GM12878 (cell line): ENCODE data around the gene CEP19. TPM values are rescaled to one million over a fixed set of nuclear protein-coding genes. Genes with fewer than 3 reads are reported as not detected.
"Not testable (repeated sequence)": the region's sequence is repeated elsewhere in the genome, so short reads cannot be mapped to it uniquely, and the experiment has no call there.

Source experiments
- ATAC-seq: fragments of 200-7000 bp; cut with Tn5 transposase; 3 replicates; pipeline ENCODE4 v1.9.1; 2020; ENCODE audit warnings: mild to moderate bottlenecking, moderate library complexity
- BruUV-seq: library from RNA; stranded (reverse); fragments of 400-500 nt; replicated peaks from 2 replicates; lab custom pipeline; 2021; lab: Mats Ljungman, UMichigan
- CTCF ChIA-PET: fragments of 300-600 bp; sonication (Branson Sonifier 250); formaldehyde crosslinking; extraction: SDS; loops from one replicate; lab custom pipeline; 2021; ENCODE audit warnings: inconsistent platforms; lab: Yijun Ruan, JAX
- POLR2A ChIA-PET: fragments of 350-600 bp; formaldehyde crosslinking; extraction: SDS; loops from one replicate; lab custom pipeline; 2021; ENCODE audit warnings: inconsistent platforms; lab: Charles Lee
- RAD21 ChIA-PET: fragments of 300-600 bp; sonication (Branson Sonifier 250); formaldehyde crosslinking; loops from one replicate; lab custom pipeline; 2023; ENCODE audit warnings: antibody characterized with exemption; ENCODE audit not compliant: unreplicated experiment; lab: Charles Lee
- SMC1A ChIA-PET: fragments of 300-600 bp; sonication (Branson Sonifier 250); formaldehyde crosslinking; loops from one replicate; lab custom pipeline; 2023; ENCODE audit not compliant: unreplicated experiment, uncharacterized antibody; lab: Charles Lee
- DNase-seq: peaks from one replicate; pipeline ENCODE4 v3.0.0-alpha.2; 2011; ENCODE audit warnings: low read depth, low spot score
- FAIRE-seq: peaks from 3 replicates; lab custom pipeline; 2011; peaks lifted over from hg19 to GRCh38; lab: Jason Lieb, UNC
- H2AFZ ChIP-seq: 2 replicates; pipeline ENCODE4 v1.6.0; 2011; ENCODE audit warnings: low read depth, low read length, control low read depth; ENCODE audit not compliant: control insufficient read depth
- H3K27ac ChIP-seq: 2 replicates; pipeline ENCODE4 v1.5.1; 2011; ENCODE audit warnings: control low read depth; ENCODE audit not compliant: control insufficient read depth, insufficient read depth
- H3K27me3 ChIP-seq, 2 experiments: replicated peaks in 1 of 2; 2 replicates each; pipeline versions ENCODE4 v1.6.0 to v1.6.1; 2011; ENCODE audit warnings: low read length in 1 of 2; ENCODE audit not compliant: control insufficient read depth in 2 of 2, insufficient read depth in 2 of 2
- H3K36me3 ChIP-seq, 2 experiments: 2 replicates each; pipeline ENCODE4 v1.5.1; 2011; ENCODE audit warnings: low read length in 1 of 2; ENCODE audit not compliant: control insufficient read depth in 2 of 2, insufficient read depth in 2 of 2
- H3K4me1 ChIP-seq: 2 replicates; pipeline ENCODE4 v1.6.1; 2011; ENCODE audit warnings: mild to moderate bottlenecking, low read length, moderate library complexity, mixed read lengths; ENCODE audit not compliant: control insufficient read depth, insufficient read depth
- H3K4me2 ChIP-seq: 2 replicates; pipeline ENCODE4 v1.6.0; 2011; ENCODE audit warnings: control low read depth; ENCODE audit not compliant: control insufficient read depth, insufficient read depth
- H3K4me3 ChIP-seq: fragments of 200-600 bp; sonication (generic); 2 replicates; pipeline ENCODE4 v1.5.1; 2016
- H3K79me2 ChIP-seq: 2 replicates; pipeline ENCODE4 v1.6.0; 2011; ENCODE audit warnings: low read length; ENCODE audit not compliant: control insufficient read depth, insufficient read depth
- H3K9ac ChIP-seq: 2 replicates; pipeline ENCODE4 v1.8.0; 2011; ENCODE audit warnings: low read length, control low read depth, mixed read lengths; ENCODE audit not compliant: control insufficient read depth, insufficient read depth
- H3K9me3 ChIP-seq: replicated peaks from 3 replicates; pipeline ENCODE4 v1.5.1; 2011; ENCODE audit warnings: mild to moderate bottlenecking, low read length; ENCODE audit not compliant: control insufficient read depth, insufficient read depth
- H4K20me1 ChIP-seq: 2 replicates; pipeline ENCODE4 v1.6.0; 2011; ENCODE audit not compliant: control insufficient read depth, insufficient read depth
- ATF7 ChIP-seq: fragments of 450-650 bp; IDR thresholded peaks from 2 replicates; pipeline ENCODE4 v1.6.1; 2016; ENCODE audit warnings: low read depth, mild to moderate bottlenecking
- BHLHE40 ChIP-seq, 2 experiments: fragments of 450-650 bp in 1 of 2; IDR thresholded peaks; 2 replicates each; pipeline ENCODE4 v1.6.1; 2011 to 2017; ENCODE audit warnings: low read depth in 2 of 2, borderline replicate concordance in 1 of 2, improper control_type of control experiment in 1 of 2, low read length in 1 of 2, mild to moderate bottlenecking in 1 of 2
- DPF2 ChIP-seq: fragments of 450-650 bp; IDR thresholded peaks from 2 replicates; pipeline ENCODE4 v1.6.1; 2017; ENCODE audit warnings: mild to moderate bottlenecking
- EP300 ChIP-seq, 2 experiments: fragments of 150-350 bp in 1 of 2; IDR thresholded peaks; 2 replicates each; pipeline ENCODE4 v1.6.1; 2011 to 2012; ENCODE audit warnings: low read depth in 2 of 2, low read length in 2 of 2, borderline replicate concordance in 1 of 2, improper control_type of control experiment in 1 of 2, inconsistent platforms in 1 of 2; ENCODE audit not compliant: control insufficient read depth in 1 of 2
- HDGF ChIP-seq: fragments of 450-650 bp; IDR thresholded peaks from 2 replicates; pipeline ENCODE4 v1.6.1; 2016; ENCODE audit warnings: antibody characterized with exemption
- IKZF1 ChIP-seq: fragments of 450-650 bp; conservative IDR thresholded peaks from 2 replicates; pipeline ENCODE4 v1.6.1; 2017; ENCODE audit warnings: antibody characterized with exemption, mild to moderate bottlenecking
- IKZF2 ChIP-seq, 2 experiments: fragments of 450-650 bp; IDR thresholded peaks; 2 replicates each; pipeline ENCODE4 v1.6.1; 2017; ENCODE audit warnings: mild to moderate bottlenecking in 2 of 2, moderate library complexity in 2 of 2
- MEF2B ChIP-seq: fragments of 450-650 bp; IDR thresholded peaks from 2 replicates; pipeline ENCODE4 v1.6.1; 2018; ENCODE audit warnings: mild to moderate bottlenecking, moderate library complexity; ENCODE audit not compliant: partially characterized antibody, poor library complexity, severe bottlenecking
- MLLT1 ChIP-seq: fragments of 450-650 bp; IDR thresholded peaks from 2 replicates; pipeline ENCODE4 v1.6.1; 2016; ENCODE audit warnings: mild to moderate bottlenecking
- MTA2 ChIP-seq: fragments of 450-650 bp; IDR thresholded peaks from 2 replicates; pipeline ENCODE4 v1.6.1; 2016; ENCODE audit warnings: low read depth, mild to moderate bottlenecking, moderate library complexity
- NR2F1 ChIP-seq: fragments of 450-650 bp; conservative IDR thresholded peaks from 2 replicates; pipeline ENCODE4 v1.6.1; 2017; ENCODE audit warnings: mild to moderate bottlenecking
- PKNOX1 ChIP-seq: fragments of 450-650 bp; IDR thresholded peaks from 2 replicates; pipeline ENCODE4 v1.6.1; 2016; ENCODE audit warnings: mild to moderate bottlenecking
- RELB ChIP-seq: fragments of 450-650 bp; IDR thresholded peaks from 2 replicates; pipeline ENCODE4 v1.6.1; 2017; ENCODE audit warnings: low read depth, mild to moderate bottlenecking, moderate library complexity
- SMARCA5 ChIP-seq: fragments of 450-650 bp; IDR thresholded peaks from 2 replicates; pipeline ENCODE4 v1.6.1; 2017; ENCODE audit warnings: mild to moderate bottlenecking
- YBX1 ChIP-seq: fragments of 450-650 bp; IDR thresholded peaks from 2 replicates; pipeline ENCODE4 v1.6.1; 2016; ENCODE audit warnings: antibody characterized with exemption
- ZNF217 ChIP-seq: fragments of 450-650 bp; IDR thresholded peaks from 2 replicates; pipeline ENCODE4 v1.6.1; 2017; ENCODE audit warnings: antibody characterized with exemption, mild to moderate bottlenecking
- ZNF384 ChIP-seq: IDR thresholded peaks from 2 replicates; pipeline ENCODE4 v1.6.1; 2012; ENCODE audit warnings: low read depth, mild to moderate bottlenecking, low read length, improper control_type of control experiment, borderline replicate concordance
- WGBS: methylation state at CpG from one replicate; pipeline ENCODE4 v1.1.6; 2016; ENCODE audit warnings: low lambda C conversion rate; ENCODE audit not compliant: insufficient replicate concordance, insufficient coverage; ENCODE audit errors: missing lambda C conversion rate; 5-methylcytosine and 5-hydroxymethylcytosine counted together
- in situ Hi-C: fragments of 300-500 bp; cut with MboI; formaldehyde crosslinking; loops from 9 replicates; pipeline ENCODE4 v1.14.3; 2018; ENCODE audit warnings: mixed read lengths
- intact Hi-C: fragments of 100-400 bp; cut with micrococcal nuclease; formaldehyde crosslinking; loops from one replicate; pipeline ENCODE4 v1.14.2; 2022; ENCODE audit not compliant: unreplicated experiment
- polyA plus RNA-seq, 11 experiments: library from polyadenylated mRNA; depleted of rRNA in 4 of 11; unstranded in 6 of 11; stranded (reverse) in 5 of 11; fragments of >200 nt; fragmentation: Nextera tagmentation in 4 of 11; fragmentation: Illumina TruSeq in 1 of 11; extraction: Ambion mirVana in 4 of 11; extraction: Trizol in 1 of 11; gene quantifications; 1 replicate in 1 of 11; 2 replicates in 10 of 11; pipeline versions ENCODE4 v1.2.1 to v1.2.3, GENCODE V29; 2011 to 2016; ENCODE audit warnings: inconsistent platforms in 2 of 11, missing spikeins in 2 of 11, low read depth in 1 of 11
- total RNA-seq, 4 experiments: library from RNA; depleted of rRNA in 3 of 4; stranded (reverse); fragments of >200 nt in 3 of 4; fragmentation: Illumina TruSeq in 1 of 4; extraction: Trizol in 1 of 4; gene quantifications; 2 replicates each; pipeline versions ENCODE4 v1.2.1 to v1.2.3, GENCODE V29; 2013 to 2021

CEP19 gene
- total and polyA plus RNA-seq, 10 of the 15 experiments (the other 5 are each of a cell fraction or from before 2014, with no cell fraction given), result 1.9 to 5.9 (median 2.7) TPM

GRCh38 chr3:196717162-196717561, 5.1 kb upstream of the CEP19 start:
- CTCF ChIA-PET, result interaction anchor here (0.6 to 1.0 kb wide), 2 partner anchors 27 to 32 kb away, joined by 3 read pairs; no protein-coding TSS in a partner anchor
- DNase-seq (peak; percentile 53), ATAC-seq (peak; percentile 75)
- 98% methylated on average over 3 of the region's 3 CpGs for WGBS
- H3K27ac ChIP-seq, H3K36me3 ChIP-seq, H2AFZ ChIP-seq, BruUV-seq, H3K27me3 ChIP-seq, H3K9me3 ChIP-seq, H3K4me1 ChIP-seq, H3K4me2 ChIP-seq, H3K4me3 ChIP-seq, H4K20me1 ChIP-seq, FAIRE-seq, in situ Hi-C loops, H3K9ac ChIP-seq: not testable (repeated sequence)
- POLR2A ChIA-PET, result interaction anchor here (1.6 to 2.0 kb wide), 2 partner anchors 14 to 23 kb away, joined by 4 to 8 read pairs; partner anchors contain the start of gene PAK2
- RAD21 ChIA-PET, result interaction anchor here (1.1 to 1.5 kb wide), 3 partner anchors 22 to 85 kb away, joined by 3 to 4 read pairs (median 3); partner anchors contain the start of gene PAK2
- SMC1A ChIA-PET, result interaction anchor here (0.8 to 3.0 kb wide), 5 partner anchors 10 to 102 kb away, joined by 3 to 14 read pairs (median 3); partner anchors contain the start of gene PAK2
- intact Hi-C loops, result loop anchor here (10.0 kb wide), 1 partner anchor 228 kb away; the partner anchor contains the start of gene NCBP2
- H3K79me2 ChIP-seq, result peaks cover 12% of the 10 kb centered on the region
- peak; percentile 61 to 70 for TF ChIP-seq IKZF2 (IDR thresholded peaks at IDR 0.05)
- TF ChIP-seq BHLHE40 (IDR thresholded peaks at IDR 0.05; ENCODE audit: borderline replicate concordance in 1 of 2, low read depth in 2 of 2, low read length in 1 of 2), result peak in 1 of 2 experiments; percentile 18; a peak in 1 of 4 replicates
- TF ChIP-seq RELB, result 0 out of 2 replicates have a peak, but pooled peaks have one; percentile 22
- TF ChIP-seq YBX1, result 0 out of 2 replicates have a peak, but pooled peaks have one; percentile 28
- peak; percentile 54 for TF ChIP-seq MEF2B
- peak; percentile 73 for TF ChIP-seq MTA2
- TF ChIP-seq IKZF1, result 0 out of 2 replicates have a peak, but pooled peaks have one; percentile 26
- peak; percentile 67 for TF ChIP-seq ZNF384
- peak; percentile 56 for TF ChIP-seq ATF7
- peak; percentile 74; the same call in 1 of the 2 replicates for TF ChIP-seq HDGF
- TF ChIP-seq EP300 (IDR thresholded peaks at IDR 0.05; ENCODE audit: borderline replicate concordance in 1 of 2, control insufficient read depth in 1 of 2, low read depth in 2 of 2, low read length in 2 of 2), result peak; percentile 17 to 23; a peak in 1 of 4 replicates
- TF ChIP-seq PKNOX1, result 0 out of 2 replicates have a peak, but pooled peaks have one; percentile 13
- TF ChIP-seq MLLT1, result peak; percentile 52
- TF ChIP-seq SMARCA5, result peak; percentile 79; the same call in 1 of the 2 replicates
- TF ChIP-seq ZNF217, result 0 out of 2 replicates have a peak, but pooled peaks have one; percentile 45
- TF ChIP-seq DPF2, result peak; percentile 31; the same call in 1 of the 2 replicates
- TF ChIP-seq NR2F1, result 0 out of 2 replicates have a peak, but pooled peaks have one; percentile 16
